ENCODE results near the gene VIPAS39.

Gene VIPAS39

DNA sequence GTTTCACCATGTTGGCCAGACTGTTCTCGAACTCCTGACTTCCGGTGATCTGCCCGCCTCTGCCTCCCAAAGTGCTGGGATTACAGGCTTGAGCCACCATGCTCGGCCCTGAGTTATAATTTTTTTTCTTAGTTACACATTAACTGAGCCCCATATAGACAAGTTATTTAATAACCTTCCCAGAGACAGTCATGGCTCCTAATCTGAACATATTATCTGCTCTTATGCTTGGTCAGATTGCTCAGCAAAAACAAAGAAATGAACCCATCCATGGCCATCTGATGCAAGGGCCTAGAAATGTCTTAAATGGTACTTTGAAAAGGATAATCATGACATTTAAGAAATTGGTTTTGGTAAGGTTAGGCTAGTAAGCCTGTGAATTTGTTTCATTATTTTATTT, 67.2 kb downstream of the VIPAS39 start:
- no peak for DNase-seq

DNA sequence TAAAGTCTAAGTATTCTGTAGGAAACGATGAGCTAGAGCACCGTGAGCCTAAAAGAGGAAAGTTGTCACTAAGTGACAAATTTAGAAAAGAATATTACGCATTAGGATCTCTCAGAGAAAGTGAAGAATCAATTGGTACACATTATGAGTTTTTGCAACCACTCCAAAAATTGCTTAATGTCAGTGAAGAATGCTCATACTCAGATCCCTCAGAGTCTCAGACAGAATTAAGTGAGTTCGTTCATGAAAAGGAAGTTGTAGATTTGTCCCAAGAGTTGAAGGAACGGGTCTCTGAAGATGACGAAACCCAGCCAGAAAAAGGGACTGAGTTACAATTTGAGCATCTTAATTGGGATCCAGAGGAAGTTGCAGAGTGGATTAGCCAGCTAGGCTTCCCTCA, 78.7 kb downstream of the VIPAS39 start:
- no peak for DNase-seq

DNA sequence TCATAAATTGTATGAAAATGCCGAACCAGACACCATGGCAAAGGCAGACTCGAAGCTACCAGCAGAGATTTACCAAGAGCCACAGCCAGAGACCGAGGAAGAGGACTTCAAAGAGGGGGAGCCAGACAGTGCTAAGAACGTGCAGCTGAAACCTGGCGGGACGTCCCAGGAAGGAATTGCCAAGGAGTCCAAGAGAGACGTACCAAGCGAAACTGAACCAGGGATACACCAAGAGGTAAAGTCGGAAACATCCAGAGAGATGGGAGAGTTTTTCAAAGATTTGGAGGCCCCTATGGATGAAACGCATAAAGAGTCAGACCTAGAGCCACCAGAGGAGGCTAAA, 79.9 kb downstream of the VIPAS39 start:
- no peak for DNase-seq

DNA sequence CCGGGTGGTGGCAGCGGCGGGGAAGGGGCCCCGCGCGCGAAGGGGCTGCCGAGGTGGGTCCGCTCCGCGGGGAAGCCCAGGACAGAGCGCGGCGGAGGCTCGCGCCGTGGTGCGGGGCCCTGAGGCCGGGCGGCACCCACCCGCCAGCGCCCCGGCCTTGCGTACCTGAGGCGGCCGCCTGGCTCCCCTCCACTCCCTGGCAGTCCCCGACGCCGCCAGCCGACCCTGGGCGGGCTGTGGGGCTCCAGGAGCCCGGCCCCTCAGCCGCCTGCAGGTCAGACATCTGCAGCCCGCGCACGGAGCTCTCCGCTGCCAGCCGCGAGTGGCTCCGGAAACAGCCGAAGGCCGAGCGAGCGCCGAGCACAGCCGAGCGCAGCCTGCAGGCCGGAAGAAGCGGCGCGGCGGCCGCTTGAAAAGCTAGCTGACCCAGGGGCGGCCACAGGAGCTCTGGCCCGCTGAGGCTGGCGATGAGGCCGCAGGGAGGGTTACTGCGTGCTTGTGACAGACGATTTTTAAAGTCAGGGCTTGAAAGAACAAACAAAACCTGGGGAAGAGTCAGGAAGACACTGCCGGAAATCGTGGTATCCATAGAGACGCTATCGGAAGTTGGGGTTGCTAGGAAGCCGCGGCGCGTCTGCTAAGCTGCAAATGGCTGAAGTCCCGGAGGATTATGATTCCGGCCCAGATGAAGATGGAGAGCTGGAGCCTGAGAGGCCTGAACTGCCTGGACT, 80.5 kb downstream of the VIPAS39 start, which contains the start of the genes SAMD15 and TMED8:
Gene SAMD15, plus strand, starts transcription at position 609 of the 731 bp plus-strand sequence. Its CDS starts 40 bp downstream, at position 649.
Gene TMED8, minus strand, starts transcription at position 324 of the 731 bp plus-strand sequence. Its CDS starts 41 bp downstream, at position 283.
- peak; percentile 99 for DNase-seq

Measured in retina (tissue), 1 donor.